ENCODE results near the gene TP53TG5. TPM values are rescaled to one million over a fixed set of nuclear protein-coding genes. Genes with fewer than 3 reads are reported as not detected.

TP53TG5 gene
- total RNA-seq, 1 donor: not detected

DNA sequence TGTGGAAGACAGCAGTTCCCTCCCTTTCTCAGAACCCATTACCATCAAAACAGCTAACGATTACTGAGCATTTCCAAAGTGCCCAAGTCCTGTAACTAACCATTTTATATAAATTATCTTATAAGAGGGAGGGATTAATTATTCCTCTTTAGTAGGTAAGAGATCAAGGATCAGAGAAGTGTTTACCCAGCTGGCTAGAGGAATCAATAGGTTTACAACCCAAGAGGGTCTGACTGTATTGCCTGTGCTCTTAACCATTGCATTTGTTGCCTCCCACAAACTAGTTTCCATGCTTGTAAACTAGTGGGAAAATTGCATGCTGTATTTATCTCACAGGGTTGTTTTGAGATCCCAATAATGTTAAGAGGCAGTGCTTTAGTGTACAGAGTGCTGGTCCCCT is 26.3 kb upstream of the TP53TG5 start:
- peak; percentile 34 for DNase-seq (ENCODE audit: insufficient read length, low spot score, missing footprints)
- Histone ChIP-seq H3K36me3 (ENCODE audit: insufficient read depth, low read length) (no peaks in the 10 kb centered on the region), H4K20me1 (ENCODE audit: insufficient read depth, low read length) (peaks cover 5% of the 10 kb centered on the region), H3K9me3 (ENCODE audit: low read depth, low read length) (no peaks in the 10 kb centered on the region), H3K27ac (ENCODE audit: low read depth, low read length) (no peak overlapping the region), H3K27me3 (ENCODE audit: insufficient read depth, low read length) (no peaks in the 10 kb centered on the region), H3K79me2 (ENCODE audit: insufficient read depth, low read length) (peaks cover 3% of the 10 kb centered on the region), H2AFZ (ENCODE audit: low read length) (no peak overlapping the region), H3K4me2 (ENCODE audit: insufficient read depth, low read length) (no peak overlapping the region), H3K4me1 (ENCODE audit: insufficient read depth, low read length) (peaks cover 12% of the 10 kb centered on the region), H3K4me3 (ENCODE audit: insufficient read depth, low read length) (no peak overlapping the region)
- TF ChIP-seq, protein P1, sequence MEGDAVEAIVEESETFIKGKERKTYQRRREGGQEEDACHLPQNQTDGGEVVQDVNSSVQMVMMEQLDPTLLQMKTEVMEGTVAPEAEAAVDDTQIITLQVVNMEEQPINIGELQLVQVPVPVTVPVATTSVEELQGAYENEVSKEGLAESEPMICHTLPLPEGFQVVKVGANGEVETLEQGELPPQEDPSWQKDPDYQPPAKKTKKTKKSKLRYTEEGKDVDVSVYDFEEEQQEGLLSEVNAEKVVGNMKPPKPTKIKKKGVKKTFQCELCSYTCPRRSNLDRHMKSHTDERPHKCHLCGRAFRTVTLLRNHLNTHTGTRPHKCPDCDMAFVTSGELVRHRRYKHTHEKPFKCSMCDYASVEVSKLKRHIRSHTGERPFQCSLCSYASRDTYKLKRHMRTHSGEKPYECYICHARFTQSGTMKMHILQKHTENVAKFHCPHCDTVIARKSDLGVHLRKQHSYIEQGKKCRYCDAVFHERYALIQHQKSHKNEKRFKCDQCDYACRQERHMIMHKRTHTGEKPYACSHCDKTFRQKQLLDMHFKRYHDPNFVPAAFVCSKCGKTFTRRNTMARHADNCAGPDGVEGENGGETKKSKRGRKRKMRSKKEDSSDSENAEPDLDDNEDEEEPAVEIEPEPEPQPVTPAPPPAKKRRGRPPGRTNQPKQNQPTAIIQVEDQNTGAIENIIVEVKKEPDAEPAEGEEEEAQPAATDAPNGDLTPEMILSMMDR (IDR thresholded peaks at IDR 0.05; ENCODE audit: extremely low read depth, low read depth, low read length): no peak

DNA sequence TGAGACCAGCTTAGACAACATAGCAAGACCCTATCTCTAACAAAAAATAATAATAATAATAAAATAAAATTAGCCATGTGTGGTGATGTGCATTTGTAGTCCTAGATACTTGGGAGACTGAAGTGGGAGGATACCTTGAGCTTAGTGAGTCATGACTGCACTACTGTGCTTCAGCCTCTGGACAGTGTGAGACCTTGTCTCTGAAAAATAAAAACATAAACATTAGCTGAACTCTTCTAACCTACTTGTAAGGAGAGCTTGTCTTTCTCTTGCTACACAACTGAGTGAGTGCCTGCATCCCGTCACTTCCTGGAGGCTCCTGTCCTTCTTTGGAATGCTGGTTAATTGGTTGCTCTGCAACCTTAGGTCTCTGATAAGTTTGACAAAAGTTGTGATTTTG is 24.8 kb upstream of the TP53TG5 start:
- Histone ChIP-seq H3K4me3 (ENCODE audit: insufficient read depth, low read length) (no peak overlapping the region), H3K79me2 (ENCODE audit: insufficient read depth, low read length) (peaks cover 3% of the 10 kb centered on the region), H3K4me1 (ENCODE audit: insufficient read depth, low read length) (peaks cover 12% of the 10 kb centered on the region), H3K36me3 (ENCODE audit: insufficient read depth, low read length) (no peaks in the 10 kb centered on the region), H3K27me3 (ENCODE audit: insufficient read depth, low read length) (no peaks in the 10 kb centered on the region), H3K27ac (ENCODE audit: low read depth, low read length) (no peak overlapping the region), H3K9me3 (ENCODE audit: low read depth, low read length) (no peaks in the 10 kb centered on the region), H2AFZ (ENCODE audit: low read length) (no peak overlapping the region), H3K4me2 (ENCODE audit: insufficient read depth, low read length) (no peak overlapping the region), H4K20me1 (ENCODE audit: insufficient read depth, low read length) (peaks cover 5% of the 10 kb centered on the region)
- TF ChIP-seq, protein P1 (IDR thresholded peaks at IDR 0.05; ENCODE audit: extremely low read depth, low read depth, low read length): no peak
- peak; percentile 50 for DNase-seq (ENCODE audit: insufficient read length, low spot score, missing footprints)

DNA sequence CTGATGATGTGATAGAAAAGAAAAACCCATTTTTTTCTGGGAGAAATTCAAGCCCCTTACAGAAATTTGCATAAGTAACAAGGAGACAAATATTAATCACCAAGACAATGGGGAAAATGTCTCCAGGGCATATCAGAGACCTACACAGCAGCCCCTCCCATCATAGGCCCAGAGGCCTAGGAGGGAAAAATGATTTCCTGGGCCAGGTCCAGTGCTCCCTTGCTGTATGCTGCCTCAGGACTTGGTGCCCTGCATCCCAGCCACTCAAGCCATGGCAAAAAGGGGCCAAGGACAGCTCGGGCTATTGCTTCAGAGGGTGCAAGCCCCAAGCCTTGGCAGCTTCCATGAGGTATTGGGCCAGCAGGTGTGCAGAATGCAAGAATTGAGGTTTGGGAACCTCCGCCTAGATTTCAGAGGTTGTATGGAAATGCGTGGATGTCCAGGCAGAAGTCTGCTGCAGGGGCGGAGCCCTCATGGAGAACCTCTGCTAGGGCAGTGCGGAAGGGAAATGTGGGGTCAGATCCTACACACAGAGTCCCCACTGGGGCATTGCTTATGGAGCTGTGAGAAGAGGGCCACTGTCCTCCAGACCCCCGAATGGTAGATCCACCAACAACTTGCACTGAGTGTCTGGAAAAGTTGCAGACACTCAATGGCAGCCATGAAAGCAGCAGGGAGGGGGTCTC is 22.4 kb upstream of the TP53TG5 start:
- Histone ChIP-seq H3K4me1 (ENCODE audit: insufficient read depth, low read length) (peaks cover 2% of the 10 kb centered on the region), H3K27me3 (ENCODE audit: insufficient read depth, low read length) (no peaks in the 10 kb centered on the region), H3K4me2 (ENCODE audit: insufficient read depth, low read length) (no peak overlapping the region), H3K9me3 (ENCODE audit: low read depth, low read length) (no peaks in the 10 kb centered on the region), H2AFZ (ENCODE audit: low read length) (no peak overlapping the region), H4K20me1 (ENCODE audit: insufficient read depth, low read length) (no peaks in the 10 kb centered on the region), H3K36me3 (ENCODE audit: insufficient read depth, low read length) (no peaks in the 10 kb centered on the region), H3K79me2 (ENCODE audit: insufficient read depth, low read length) (no peaks in the 10 kb centered on the region), H3K4me3 (ENCODE audit: insufficient read depth, low read length) (no peak overlapping the region), H3K27ac (ENCODE audit: low read depth, low read length) (no peak overlapping the region)
- TF ChIP-seq, protein P1 (IDR thresholded peaks at IDR 0.05; ENCODE audit: extremely low read depth, low read depth, low read length): no peak
- no peak for DNase-seq (ENCODE audit: insufficient read length, low spot score, missing footprints)

DNA sequence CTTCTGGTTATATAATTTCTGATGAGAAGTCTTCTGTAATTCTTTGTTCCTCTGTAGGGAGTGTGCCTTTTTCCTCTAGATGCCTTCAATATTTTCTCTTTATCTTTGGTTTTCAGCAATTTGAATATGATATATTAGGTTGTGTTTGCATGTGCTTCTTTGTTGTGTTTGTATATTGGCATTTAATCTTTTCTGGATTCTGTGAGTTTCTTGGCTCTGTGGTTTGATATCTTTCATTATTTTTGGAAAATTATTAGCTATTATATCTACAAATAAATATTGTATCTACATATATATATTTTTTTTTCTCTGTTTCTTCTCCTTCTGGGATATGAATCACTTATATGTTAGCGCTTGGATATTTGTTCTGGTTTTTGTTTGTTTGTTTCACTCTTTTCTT is 20.9 kb upstream of the TP53TG5 start:
- Histone ChIP-seq H4K20me1 (ENCODE audit: insufficient read depth, low read length) (no peaks in the 10 kb centered on the region), H3K27ac (ENCODE audit: low read depth, low read length) (no peak overlapping the region), H3K27me3 (ENCODE audit: insufficient read depth, low read length) (no peaks in the 10 kb centered on the region), H3K79me2 (ENCODE audit: insufficient read depth, low read length) (no peaks in the 10 kb centered on the region), H3K9me3 (ENCODE audit: low read depth, low read length) (no peaks in the 10 kb centered on the region), H2AFZ (ENCODE audit: low read length) (no peak overlapping the region), H3K4me2 (ENCODE audit: insufficient read depth, low read length) (no peak overlapping the region), H3K4me3 (ENCODE audit: insufficient read depth, low read length) (no peak overlapping the region), H3K36me3 (ENCODE audit: insufficient read depth, low read length) (no peaks in the 10 kb centered on the region), H3K4me1 (ENCODE audit: insufficient read depth, low read length) (no peaks in the 10 kb centered on the region)
- DNase-seq (ENCODE audit: insufficient read length, low spot score, missing footprints): no peak
- TF ChIP-seq, protein P1 (IDR thresholded peaks at IDR 0.05; ENCODE audit: extremely low read depth, low read depth, low read length): no peak
